ENCODE data around the gene TRPT1.

Gene TRPT1

DNA sequence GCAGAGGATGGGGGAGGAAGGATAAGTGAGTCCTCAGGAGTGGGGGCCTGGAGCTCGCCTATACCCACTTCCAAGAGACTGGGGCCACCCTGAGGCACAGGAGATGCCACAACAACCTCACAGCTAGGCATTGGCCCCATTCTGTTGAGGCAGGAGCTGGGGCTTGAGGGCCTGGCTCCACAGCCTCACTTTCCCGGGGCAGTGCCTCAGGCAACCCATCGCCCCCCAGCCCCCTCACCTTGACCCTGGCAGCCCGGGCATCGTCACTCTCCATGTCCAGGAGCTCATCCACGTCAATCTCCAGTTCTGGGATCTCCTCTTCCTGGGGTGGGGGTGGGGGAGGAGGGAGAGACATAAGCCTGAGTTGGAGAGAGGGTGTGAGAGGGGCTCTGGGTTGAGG lies 19.0 kb upstream of the TRPT1 start:
- no peak for DNase-seq (ENCODE audit: low spot score)

DNA sequence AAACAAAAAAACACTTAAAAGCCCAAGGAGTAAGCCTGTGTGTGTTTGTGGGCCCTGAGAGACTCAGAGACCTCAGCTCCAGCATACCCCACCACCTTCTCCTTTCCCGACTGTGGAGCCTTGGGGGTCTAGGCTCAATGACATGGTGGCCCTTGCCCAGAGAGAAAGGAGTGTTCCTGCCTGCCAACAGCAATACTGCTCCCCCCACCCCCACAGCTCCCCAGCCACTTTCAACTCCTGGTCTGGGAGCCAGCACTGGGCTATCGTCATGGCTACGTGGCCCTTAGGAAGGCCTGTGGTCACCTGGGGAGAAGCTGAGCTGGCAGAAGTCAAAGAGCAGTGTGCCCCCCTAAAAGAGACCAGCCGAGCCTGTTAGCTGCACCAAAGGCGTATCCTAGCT lies 18.1 kb upstream of the TRPT1 start:
- DNase-seq (ENCODE audit: low spot score) = no peak

- DNase-seq (ENCODE audit: low spot score) = no peak
These were observed 17.4 kb upstream of the TRPT1 start for GRCh38 chr11:64243236-64243854.

- no peak for DNase-seq (ENCODE audit: low spot score)
These were observed 15.7 kb upstream of the TRPT1 start for GRCh38 chr11:64241491-64242374.

- peak; percentile 100 for DNase-seq (ENCODE audit: low spot score)
These were observed 15.2 kb upstream of the TRPT1 start for GRCh38 chr11:64241241-64241490.

DNA sequence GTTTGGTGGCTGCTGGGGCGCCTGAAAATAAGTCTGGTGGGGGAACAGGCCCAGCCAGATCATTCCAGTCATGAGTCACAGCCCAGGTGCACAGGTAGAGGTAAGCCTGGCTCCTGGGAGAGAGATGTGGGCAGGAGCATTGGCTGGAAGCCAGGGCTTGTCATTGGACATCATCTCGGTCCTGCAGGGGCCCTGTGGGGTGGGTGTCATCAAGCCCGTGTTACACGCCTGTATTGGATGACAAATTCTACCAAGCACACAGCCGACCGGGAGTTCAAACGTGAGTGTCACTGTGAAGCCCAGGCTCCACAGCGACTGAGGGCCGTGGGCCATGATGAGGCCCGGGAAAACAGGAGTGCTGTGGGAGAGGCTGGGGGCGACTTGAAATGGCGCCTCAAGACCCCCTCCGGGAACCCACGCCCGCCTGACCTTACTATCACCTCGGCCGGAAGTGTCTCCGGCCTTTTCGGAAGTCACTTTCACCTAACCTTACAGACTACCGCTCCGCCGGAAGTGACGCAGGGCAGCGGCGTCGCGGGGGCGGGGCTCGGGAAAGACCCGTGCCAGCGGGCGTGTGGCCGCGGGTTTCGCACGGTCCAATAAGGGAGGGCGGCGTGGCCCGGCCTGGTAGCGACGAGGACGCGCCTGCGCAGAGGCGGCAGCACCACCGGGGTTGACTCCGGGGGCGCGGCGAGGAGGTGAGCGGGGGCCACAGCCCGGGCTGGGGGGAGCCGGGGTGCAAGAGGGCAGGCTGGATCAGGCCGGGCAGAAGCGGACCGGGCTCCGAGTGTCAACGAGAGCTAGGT lies 14.7 kb upstream of the TRPT1 start, which contains the start of gene FKBP2:
TSS of gene FKBP2 (plus strand) at position 661 of the 806 bp plus-strand sequence. CDS start 1,293 bp downstream, outside the sequence.
- peak; percentile 99 for DNase-seq (ENCODE audit: low spot score)

DNA sequence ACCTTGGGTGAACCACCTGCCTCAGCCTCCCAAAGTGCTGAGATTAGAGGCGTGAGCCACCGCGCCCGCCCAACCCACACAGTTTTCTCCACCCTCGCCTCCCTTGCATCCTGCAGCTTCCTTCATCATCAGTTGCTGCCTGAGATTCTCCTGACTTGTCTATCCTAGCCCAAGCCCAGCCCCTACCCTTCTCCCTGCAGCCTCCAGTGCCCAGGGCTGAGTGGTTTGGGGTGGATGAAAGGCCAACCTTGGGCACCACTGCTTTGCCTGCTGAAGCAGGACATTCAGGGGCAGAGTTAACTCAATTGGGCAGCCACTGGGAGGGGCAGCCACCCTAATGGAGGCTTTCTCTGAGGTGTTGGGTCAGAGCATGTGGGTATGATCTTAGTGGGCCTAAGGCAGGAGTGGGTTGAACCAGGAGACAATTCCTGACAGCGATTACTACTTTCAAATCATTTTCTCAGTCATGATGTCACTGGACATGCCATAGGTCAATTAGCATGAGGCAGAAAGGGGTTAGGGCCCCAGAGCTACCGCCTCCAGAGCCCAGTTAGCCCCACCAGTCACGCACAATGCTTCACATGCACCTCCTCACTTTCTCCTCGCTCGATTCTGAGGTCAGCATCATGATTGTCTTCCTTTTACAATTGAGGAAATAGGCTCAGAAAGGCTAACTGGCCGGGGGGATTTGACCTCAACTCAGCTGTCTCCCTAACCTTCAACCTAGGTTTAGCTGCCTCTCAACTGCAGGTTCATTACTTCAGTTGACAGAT lies 13.9 kb upstream of the TRPT1 start:
- no peak for DNase-seq (ENCODE audit: low spot score)

DNA sequence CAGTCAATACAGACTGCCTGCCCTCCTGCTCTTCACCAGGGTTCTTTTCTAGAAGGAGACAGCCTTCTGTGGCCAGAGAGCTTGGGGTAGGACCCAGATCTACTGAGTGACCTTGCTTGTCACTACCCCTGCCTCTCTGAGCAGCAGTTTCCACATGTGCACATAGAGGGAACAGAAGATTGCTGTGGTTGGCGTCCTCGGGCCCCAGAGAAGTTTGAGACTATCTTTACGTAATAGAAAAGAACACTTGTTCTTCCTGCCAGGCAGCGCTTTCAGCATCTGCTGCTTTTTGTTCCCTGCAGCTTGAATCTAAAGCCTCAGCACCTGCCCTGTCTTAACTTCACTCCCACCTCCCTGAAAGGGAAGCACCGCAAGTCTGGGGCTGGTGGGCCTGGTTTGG lies 13.0 kb upstream of the TRPT1 start:
- DNase-seq (ENCODE audit: low spot score) = no peak

DNA sequence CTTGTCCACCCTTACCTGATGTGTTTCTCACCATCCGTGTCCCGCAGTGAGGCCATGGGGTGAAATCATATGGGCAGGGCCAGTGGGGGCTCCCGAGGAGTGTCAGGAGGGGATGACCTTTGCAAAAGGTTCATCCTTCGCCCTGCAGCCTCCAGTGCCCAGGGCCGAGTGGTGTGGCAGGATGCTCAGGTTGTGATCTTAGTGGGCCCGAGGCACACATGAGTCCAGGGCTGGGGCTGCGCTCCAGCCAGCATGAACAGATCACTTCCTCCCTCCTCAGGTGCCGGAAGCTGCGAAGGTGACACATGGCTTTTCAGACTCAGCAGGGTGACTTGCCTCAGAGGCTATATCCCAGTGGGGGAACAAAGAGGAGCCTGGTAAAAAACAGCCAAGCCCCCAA lies 12.1 kb upstream of the TRPT1 start:
- no peak for DNase-seq (ENCODE audit: low spot score)

DNA sequence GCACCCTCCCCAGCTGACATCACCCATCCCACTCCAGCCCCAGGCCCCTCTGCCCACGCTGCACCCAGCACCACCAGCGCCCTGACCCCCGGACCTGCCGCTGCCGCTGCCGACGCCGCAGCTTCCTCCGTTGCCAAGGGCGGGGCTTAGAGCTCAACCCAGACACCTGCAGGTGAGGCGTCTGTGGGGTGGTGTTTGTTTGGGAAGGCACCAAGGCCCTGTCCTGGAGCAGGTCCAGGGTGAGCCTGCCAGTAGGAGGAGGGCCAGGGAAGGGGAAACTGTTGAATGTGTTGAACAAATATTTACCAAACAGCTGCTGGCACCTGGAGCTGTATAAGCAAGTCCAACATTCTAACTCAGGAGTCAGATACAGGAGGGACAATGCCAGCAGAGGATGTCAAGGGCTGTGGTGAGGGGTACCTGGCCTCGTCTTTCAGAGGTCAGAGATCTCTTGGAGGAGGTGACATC lies 11.5 kb upstream of the TRPT1 start:
- DNase-seq (ENCODE audit: low spot score) = no peak

- DNase-seq (ENCODE audit: low spot score) = no peak
These were observed 9.6 kb upstream of the TRPT1 start for GRCh38 chr11:64235437-64236161.

DNA sequence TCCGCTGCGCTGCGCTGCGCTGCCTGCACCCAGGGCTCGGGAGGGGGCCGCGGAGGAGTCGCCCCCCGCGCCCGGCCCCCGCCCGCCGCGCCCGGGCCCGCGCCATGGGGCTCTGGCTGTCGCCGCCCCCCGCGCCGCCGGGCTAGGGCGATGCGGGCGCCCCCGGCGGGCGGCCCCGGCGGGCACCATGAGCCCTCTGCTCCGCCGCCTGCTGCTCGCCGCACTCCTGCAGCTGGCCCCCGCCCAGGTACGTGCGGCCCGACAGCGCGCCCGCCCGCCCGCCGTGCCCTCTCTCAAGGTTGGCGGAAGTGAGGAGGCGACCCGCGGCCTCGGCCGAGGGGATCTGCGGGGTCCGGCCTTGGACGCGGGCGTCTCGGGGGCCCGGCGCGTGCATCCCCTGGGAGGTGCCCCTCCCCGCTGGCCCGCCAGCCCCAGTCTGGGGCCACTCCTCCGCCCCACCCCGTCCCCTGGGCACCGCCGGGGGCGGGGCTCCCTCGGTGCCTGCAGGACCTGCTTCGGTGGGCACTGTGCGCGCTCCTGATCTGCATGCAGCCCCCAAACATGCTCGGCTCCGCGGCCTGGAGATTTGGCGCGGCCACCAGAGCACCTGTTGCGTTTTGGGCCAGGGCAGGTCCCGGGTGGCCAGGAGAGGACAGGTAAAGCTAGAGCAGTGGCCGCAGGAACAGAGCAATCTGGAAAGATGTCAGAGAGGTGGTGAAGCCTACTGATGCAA lies 8.8 kb upstream of the TRPT1 start:
- DNase-seq (ENCODE audit: low spot score) = no peak

- DNase-seq (ENCODE audit: low spot score) = peak; percentile 84
These were observed 8.1 kb upstream of the TRPT1 start, which contains the start of gene VEGFB for GRCh38 chr11:64233913-64234586. VEGFB (plus strand) TSS chr11:64234584; CDS start chr11:64234834, 250 bp downstream.

- DNase-seq (ENCODE audit: low spot score) = no peak
These were observed 7.0 kb upstream of the TRPT1 start for GRCh38 chr11:64232967-64233315.

GRCh38 chr11:64232182-64232966 lies 6.4 kb upstream of the TRPT1 start:
- no peak for DNase-seq (ENCODE audit: low spot score)

DNA sequence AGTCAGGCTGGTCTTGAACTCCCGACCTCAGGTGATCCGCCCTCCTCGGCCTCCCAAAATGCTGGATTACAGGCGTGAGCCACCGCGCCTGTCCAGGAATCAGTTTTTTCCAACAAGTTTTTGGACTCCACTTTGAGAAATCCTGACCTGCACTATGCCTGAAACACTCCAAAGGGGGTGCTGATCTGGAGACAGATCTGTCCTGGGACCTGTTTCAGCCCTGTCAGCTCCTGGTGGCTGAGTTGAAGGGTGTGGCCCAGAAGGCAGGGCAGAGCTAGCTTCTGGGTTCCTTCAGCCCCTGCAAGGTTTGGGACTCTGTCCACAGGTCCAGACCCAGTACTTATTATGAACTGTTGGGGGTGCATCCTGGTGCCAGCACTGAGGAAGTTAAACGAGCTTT lies 5.6 kb upstream of the TRPT1 start:
- DNase-seq (ENCODE audit: low spot score) = no peak

GRCh38 chr11:64230985-64231365 lies 5.0 kb upstream of the TRPT1 start:
- DNase-seq (ENCODE audit: low spot score) = no peak

GRCh38 chr11:64230171-64230984 lies 4.4 kb upstream of the TRPT1 start, which contains the start of gene DNAJC4:
DNAJC4 (plus strand) TSS chr11:64230548; CDS start chr11:64230855, 307 bp downstream.
- DNase-seq (ENCODE audit: low spot score) = peak; percentile 94

Measured in left forelimb (tissue), 1 donor.